CD4-positive, alpha-beta memory T cell (primary cell): Measurements from ENCODE around the gene COBLL1. TPM values are rescaled to one million over a fixed set of nuclear protein-coding genes. Genes with fewer than 3 reads are reported as not detected.

ENCODE experiments used
- CTCF ChIA-PET: fragments of 350-600 bp; sonication (Branson Sonifier 250); formaldehyde crosslinking; loops from one replicate; lab custom pipeline; 2021; ENCODE audit warnings: inconsistent platforms; ENCODE audit not compliant: partially characterized antibody; lab: Charles Lee
- POLR2A ChIA-PET: fragments of 350-600 bp; sonication (Branson Sonifier 250); formaldehyde crosslinking; loops from one replicate; lab custom pipeline; 2021; ENCODE audit not compliant: partially characterized antibody; lab: Charles Lee
- DNase-seq, 5 donors: peaks; one replicate each; pipeline versions ENCODE4 v3.0.0 to v3.0.0-alpha.2; 2020 to 2022; ENCODE audit warnings: mixed read lengths in 1 of 5
- H3K27ac ChIP-seq: one replicate; pipeline ENCODE4 v1.7.0; 2013; ENCODE audit warnings: low read depth, low read length
- H3K27me3 ChIP-seq: 2 replicates; pipeline ENCODE4 v1.7.0; 2013; ENCODE audit warnings: mild to moderate bottlenecking, low read length, moderate library complexity; ENCODE audit not compliant: insufficient read depth
- H3K36me3 ChIP-seq: 2 replicates; pipeline ENCODE4 v1.7.0; 2013; ENCODE audit warnings: mild to moderate bottlenecking, low read length, moderate library complexity; ENCODE audit not compliant: insufficient read depth
- H3K4me1 ChIP-seq: 2 replicates; pipeline ENCODE4 v1.7.0; 2013; ENCODE audit warnings: mild to moderate bottlenecking, low read length, moderate library complexity; ENCODE audit not compliant: insufficient read depth
- H3K4me3 ChIP-seq, 2 donors: one replicate each; pipeline ENCODE4 v1.7.0; 2013; ENCODE audit warnings: low read length in 2 of 2, mild to moderate bottlenecking in 1 of 2
- H3K9me3 ChIP-seq, 2 donors: one replicate each; pipeline ENCODE4 v1.7.0; 2013; ENCODE audit warnings: low read length in 2 of 2, control low read depth in 1 of 2; ENCODE audit not compliant: control insufficient read depth in 1 of 2
- H3K27ac Mint-ChIP-seq, 7 donors: one replicate each; pipeline ENCODE4 v1.8.0; 2020 to 2021; ENCODE audit warnings: mixed read lengths in 7 of 7, mild to moderate bottlenecking in 6 of 7, inconsistent platforms in 3 of 7, moderate library complexity in 3 of 7
- H3K27me3 Mint-ChIP-seq, 2 donors: one replicate each; pipeline ENCODE4 v1.8.0; 2020 to 2021; ENCODE audit warnings: mixed read lengths in 2 of 2
- H3K36me3 Mint-ChIP-seq, 2 donors: one replicate each; pipeline ENCODE4 v1.8.0; 2020 to 2021; ENCODE audit warnings: mixed read lengths in 2 of 2, inconsistent platforms in 1 of 2, mild to moderate bottlenecking in 1 of 2
- H3K4me1 Mint-ChIP-seq, 4 donors: one replicate each; pipeline ENCODE4 v1.8.0; 2020 to 2021; ENCODE audit warnings: mixed read lengths in 4 of 4, mild to moderate bottlenecking in 1 of 4
- H3K4me3 Mint-ChIP-seq, 8 donors: one replicate each; pipeline ENCODE4 v1.8.0; 2020 to 2021; ENCODE audit warnings: mixed read lengths in 8 of 8, mild to moderate bottlenecking in 7 of 8, moderate library complexity in 6 of 8, inconsistent platforms in 3 of 8
- H3K9me3 Mint-ChIP-seq, 8 donors: one replicate each; pipeline ENCODE4 v1.8.0; 2020 to 2021; ENCODE audit warnings: mixed read lengths in 8 of 8, mild to moderate bottlenecking in 5 of 8, inconsistent platforms in 3 of 8, moderate library complexity in 1 of 8
- intact Hi-C: fragments of 100-400 bp; cut with micrococcal nuclease; formaldehyde crosslinking; loops from one replicate; pipeline ENCODE4 v1.15.1; 2023
- polyA plus RNA-seq, 2 donors: library from polyadenylated mRNA; unstranded; fragments of 300-500 nt; fragmentation: Illumina TruSeq; gene quantifications; one replicate each; pipeline ENCODE4 v1.2.3, GENCODE V29; 2021
- total RNA-seq, 2 experiments: library from RNA; stranded (reverse); gene quantifications; one replicate each; pipeline ENCODE4 v1.2.3, GENCODE V29; 2021

COBLL1 gene
- total and polyA plus RNA-seq, 4 experiments from 2014 or later = 0.42 TPM; not detected in 3

DNA sequence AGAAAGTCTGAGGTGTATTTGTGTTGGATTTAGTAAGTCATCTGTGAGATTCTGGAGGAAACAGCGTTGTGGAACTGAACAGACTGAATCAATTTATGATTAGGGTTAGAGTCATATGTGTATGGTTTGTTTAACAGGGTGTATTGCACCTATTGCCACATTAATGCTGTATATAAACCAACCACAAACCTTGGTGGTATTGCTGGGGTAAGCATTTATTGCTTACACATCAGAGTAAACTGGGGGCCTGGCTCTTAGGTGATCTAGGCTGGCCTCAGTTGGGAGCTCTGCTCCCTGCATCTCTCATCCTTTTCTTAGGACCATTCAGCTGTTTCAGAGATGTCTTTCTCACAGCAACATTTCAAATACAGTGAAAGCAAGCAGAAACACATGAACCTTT is 160.6 kb downstream of the COBLL1 start:
- Histone ChIP-seq H3K4me1 (no peaks in the 10 kb centered on the region), H3K9me3 (no peaks in the 10 kb centered on the region), H3K27me3 (no peaks in the 10 kb centered on the region), H3K27ac (no peak overlapping the region), H3K36me3 (no peaks in the 10 kb centered on the region), H3K4me3 (no peak overlapping the region)
- no peaks in the 10 kb centered on the region for H3K27me3 Mint-ChIP-seq
- H3K9me3 Mint-ChIP-seq = peaks cover 0 to 10% (median 3%) of the 10 kb centered on the region in 8 donors
- no peaks in the 10 kb centered on the region for H3K36me3 Mint-ChIP-seq
- DNase-seq = no peak
- no peak overlapping the region for H3K27ac Mint-ChIP-seq
- H3K4me3 Mint-ChIP-seq = no peak overlapping the region
- POLR2A ChIA-PET = no interaction called here
- CTCF ChIA-PET = no interaction called here
- intact Hi-C loops = no loop called here
- no peaks in the 10 kb centered on the region for H3K4me1 Mint-ChIP-seq

DNA sequence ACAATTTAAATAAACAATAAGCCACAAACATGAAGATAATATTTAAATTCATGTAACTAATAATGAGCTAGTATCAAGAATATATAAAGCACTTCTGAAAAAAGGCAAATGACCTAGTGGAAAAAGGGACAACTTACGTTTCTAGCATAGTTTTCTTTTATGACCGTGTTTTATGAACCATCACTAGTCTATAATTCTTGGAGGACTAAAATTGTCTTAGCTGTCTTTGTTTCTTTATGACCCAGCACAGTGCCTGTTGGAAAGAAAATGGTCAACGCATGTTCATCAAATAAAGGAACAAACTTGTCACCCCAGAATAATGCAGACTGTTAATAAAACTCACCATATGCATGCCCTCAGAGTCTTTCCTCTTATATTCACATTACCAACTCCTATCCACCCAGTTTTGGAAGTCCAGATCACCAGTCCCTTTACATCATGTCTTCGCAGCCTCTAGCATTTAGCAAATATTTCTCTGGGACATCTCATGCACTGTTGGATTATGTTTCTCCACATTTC is 162.9 kb downstream of the COBLL1 start:
- intact Hi-C loops = no loop called here
- no peaks in the 10 kb centered on the region for H3K27me3 ChIP-seq
- no peak for DNase-seq
- no peak overlapping the region for H3K4me3 ChIP-seq
- no peaks in the 10 kb centered on the region for H3K4me1 ChIP-seq
- Mint-ChIP-seq H3K36me3 (no peaks in the 10 kb centered on the region), H3K4me3 (no peak overlapping the region), H3K27ac (no peak overlapping the region), H3K27me3 (no peaks in the 10 kb centered on the region), H3K9me3 (peaks cover 0 to 10% (median 4%) of the 10 kb centered on the region in 8 donors), H3K4me1 (no peaks in the 10 kb centered on the region)
- CTCF ChIA-PET = no interaction called here
- POLR2A ChIA-PET = no interaction called here
- no peak overlapping the region for H3K27ac ChIP-seq
- H3K9me3 ChIP-seq = no peaks in the 10 kb centered on the region
- H3K36me3 ChIP-seq = no peaks in the 10 kb centered on the region

DNA sequence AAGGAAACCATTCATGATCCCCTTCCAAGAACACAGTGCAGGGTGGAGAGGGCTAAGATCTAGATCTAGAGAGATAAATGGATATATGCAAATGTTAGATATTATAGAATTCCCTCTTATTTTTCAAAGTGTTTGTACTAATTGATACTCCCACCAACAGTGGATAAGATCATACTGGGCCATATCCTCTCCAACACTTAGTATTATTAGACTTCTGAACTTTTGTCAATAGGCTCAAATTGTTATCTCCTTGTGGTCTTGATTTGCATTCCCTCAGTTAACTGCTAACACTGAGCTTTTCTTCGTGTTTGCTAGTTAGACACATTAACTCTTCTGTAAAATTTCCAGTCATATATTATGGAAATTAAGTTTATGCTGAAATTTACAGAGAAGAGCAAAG is 163.9 kb downstream of the COBLL1 start:
- H3K36me3 Mint-ChIP-seq = no peaks in the 10 kb centered on the region
- no peak overlapping the region for H3K27ac ChIP-seq
- no peaks in the 10 kb centered on the region for H3K4me1 ChIP-seq
- H3K4me1 Mint-ChIP-seq = no peaks in the 10 kb centered on the region
- DNase-seq = no peak
- H3K27ac Mint-ChIP-seq = no peak overlapping the region
- H3K4me3 Mint-ChIP-seq = no peak overlapping the region
- intact Hi-C loops = no loop called here
- H3K9me3 ChIP-seq = no peaks in the 10 kb centered on the region
- no peak overlapping the region for H3K4me3 ChIP-seq
- H3K36me3 ChIP-seq = no peaks in the 10 kb centered on the region
- no peaks in the 10 kb centered on the region for H3K27me3 Mint-ChIP-seq
- peaks cover 0 to 10% (median 2%) of the 10 kb centered on the region in 8 donors for H3K9me3 Mint-ChIP-seq
- no peaks in the 10 kb centered on the region for H3K27me3 ChIP-seq
- CTCF ChIA-PET = no interaction called here
- POLR2A ChIA-PET = no interaction called here

DNA sequence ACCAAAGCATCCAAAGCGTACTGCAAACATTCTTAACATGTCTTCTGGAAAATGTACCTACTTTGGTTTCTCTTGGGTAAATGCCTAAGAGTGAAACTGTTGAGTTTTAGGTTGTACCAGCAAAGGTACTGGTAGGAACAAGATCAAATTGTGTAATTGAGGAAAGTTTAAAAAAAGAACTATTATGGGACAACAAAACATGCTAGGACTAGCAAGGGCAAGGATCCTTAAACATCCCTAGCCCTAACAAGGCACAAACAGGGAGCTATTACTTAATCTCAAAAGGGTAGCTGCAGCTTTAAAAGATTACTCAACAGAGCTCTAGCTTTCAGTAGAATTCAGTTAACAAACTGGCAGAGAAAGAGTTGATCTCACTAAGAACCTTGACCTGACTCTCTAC is 164.4 kb downstream of the COBLL1 start:
- H3K36me3 Mint-ChIP-seq = no peaks in the 10 kb centered on the region
- no peak overlapping the region for H3K27ac ChIP-seq
- H3K9me3 ChIP-seq = no peaks in the 10 kb centered on the region
- peaks cover 0 to 10% (median 2%) of the 10 kb centered on the region in 8 donors for H3K9me3 Mint-ChIP-seq
- no peaks in the 10 kb centered on the region for H3K27me3 Mint-ChIP-seq
- no peak overlapping the region for H3K4me3 ChIP-seq
- no peak for DNase-seq
- ChIA-PET POLR2A (no interaction called here), CTCF (no interaction called here)
- intact Hi-C loops = no loop called here
- no peaks in the 10 kb centered on the region for H3K27me3 ChIP-seq
- no peaks in the 10 kb centered on the region for H3K4me1 Mint-ChIP-seq
- no peak overlapping the region for H3K27ac Mint-ChIP-seq
- no peak overlapping the region for H3K4me3 Mint-ChIP-seq
- H3K4me1 ChIP-seq = no peaks in the 10 kb centered on the region
- no peaks in the 10 kb centered on the region for H3K36me3 ChIP-seq

DNA sequence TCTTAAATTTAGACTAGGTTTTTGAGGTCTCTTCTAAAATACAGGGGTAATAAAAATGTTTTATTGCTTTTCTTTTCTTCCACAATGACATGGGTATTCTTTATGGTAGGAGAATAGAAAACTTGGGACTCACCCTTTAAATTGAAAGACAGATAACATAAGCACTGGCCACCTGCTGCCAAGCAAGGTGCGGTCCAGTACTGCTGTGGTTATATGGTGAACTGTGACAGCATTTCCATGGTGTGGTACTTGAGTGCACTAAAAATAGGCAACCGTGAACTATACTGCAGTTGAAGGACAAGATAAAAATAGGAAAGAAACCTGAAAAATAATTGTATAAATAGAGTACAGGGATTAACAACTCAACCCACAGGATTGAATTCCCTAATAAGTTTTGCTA is 165.9 kb downstream of the COBLL1 start:
- no peaks in the 10 kb centered on the region for H3K36me3 Mint-ChIP-seq
- CTCF ChIA-PET = no interaction called here
- no peak for DNase-seq
- intact Hi-C loops = no loop called here
- H3K27me3 Mint-ChIP-seq = no peaks in the 10 kb centered on the region
- Histone ChIP-seq H3K36me3 (no peaks in the 10 kb centered on the region), H3K4me1 (no peaks in the 10 kb centered on the region), H3K27me3 (no peaks in the 10 kb centered on the region), H3K4me3 (no peak overlapping the region), H3K27ac (no peak overlapping the region), H3K9me3 (no peaks in the 10 kb centered on the region)
- no peaks in the 10 kb centered on the region for H3K4me1 Mint-ChIP-seq
- no peak overlapping the region for H3K4me3 Mint-ChIP-seq
- POLR2A ChIA-PET = no interaction called here
- no peak overlapping the region for H3K27ac Mint-ChIP-seq
- peaks cover 0 to 10% (median 2%) of the 10 kb centered on the region in 8 donors for H3K9me3 Mint-ChIP-seq

DNA sequence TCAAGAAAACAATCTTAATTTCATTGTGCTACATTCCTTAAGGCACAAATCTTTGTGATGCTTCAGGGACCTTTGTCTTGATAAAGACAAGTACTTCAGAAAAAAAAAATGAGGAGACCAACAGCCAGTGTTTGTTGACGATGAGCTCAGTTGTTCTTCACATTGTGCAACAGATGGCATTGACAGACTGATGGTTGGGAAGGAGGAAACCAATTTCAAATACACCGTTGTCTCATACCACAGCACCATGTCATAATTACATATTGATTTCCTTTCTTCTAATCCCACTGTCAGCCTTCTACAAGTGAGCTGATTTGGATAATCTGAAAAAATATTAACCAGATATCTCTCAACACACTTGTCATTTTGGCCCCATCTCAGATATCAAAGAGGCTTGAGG is 166.6 kb downstream of the COBLL1 start:
- Mint-ChIP-seq H3K4me3 (no peak overlapping the region), H3K4me1 (no peaks in the 10 kb centered on the region), H3K27me3 (no peaks in the 10 kb centered on the region), H3K27ac (no peak overlapping the region), H3K36me3 (no peaks in the 10 kb centered on the region), H3K9me3 (peaks cover 0 to 7% (median 2%) of the 10 kb centered on the region in 8 donors)
- Histone ChIP-seq H3K36me3 (no peaks in the 10 kb centered on the region), H3K4me1 (no peaks in the 10 kb centered on the region), H3K27ac (no peak overlapping the region), H3K4me3 (no peak overlapping the region), H3K27me3 (no peaks in the 10 kb centered on the region), H3K9me3 (no peaks in the 10 kb centered on the region)
- ChIA-PET CTCF (no interaction called here), POLR2A (no interaction called here)
- no peak for DNase-seq
- intact Hi-C loops = no loop called here

DNA sequence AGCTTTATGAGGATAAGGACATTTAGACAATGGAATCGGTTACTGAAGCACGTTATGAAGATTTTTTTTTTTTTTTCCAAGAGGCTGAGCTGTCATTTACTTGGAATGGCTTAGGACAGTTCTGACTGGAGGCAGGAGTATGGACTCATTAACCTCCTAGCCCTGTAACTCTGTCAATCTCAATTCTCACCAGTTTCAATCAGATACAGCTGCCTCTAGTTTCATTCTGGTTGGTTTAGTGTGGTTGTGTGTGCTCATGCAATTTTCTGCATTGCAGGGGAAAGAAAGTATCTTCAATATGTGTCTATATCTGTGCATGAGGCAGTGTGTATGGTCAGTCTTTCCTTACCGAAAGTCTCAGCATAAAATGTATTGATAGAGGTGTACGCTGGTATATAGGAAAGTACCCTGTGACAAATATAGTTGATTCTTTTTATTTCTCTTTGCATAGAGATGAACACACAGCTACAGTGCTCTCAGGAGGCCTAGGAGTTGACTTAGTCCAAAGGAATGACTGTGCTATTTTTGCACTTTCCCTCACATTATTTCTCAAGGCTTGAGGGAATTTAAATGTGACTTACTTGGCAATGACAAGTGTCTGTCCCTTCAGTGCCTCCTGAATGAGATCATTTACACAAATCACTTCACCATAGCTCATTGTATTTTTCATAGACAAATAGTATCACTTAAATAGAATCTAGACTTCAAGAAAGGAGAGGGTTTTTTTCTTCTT is 169.8 kb downstream of the COBLL1 start:
- ChIA-PET CTCF (no interaction called here), POLR2A (no interaction called here)
- H3K27me3 Mint-ChIP-seq = no peaks in the 10 kb centered on the region
- H3K4me1 ChIP-seq = no peaks in the 10 kb centered on the region
- no peak overlapping the region for H3K27ac Mint-ChIP-seq
- no peaks in the 10 kb centered on the region for H3K36me3 ChIP-seq
- H3K36me3 Mint-ChIP-seq = no peaks in the 10 kb centered on the region
- peaks cover 0 to 2% (median 0%) of the 10 kb centered on the region in 8 donors for H3K9me3 Mint-ChIP-seq
- H3K27me3 ChIP-seq = no peaks in the 10 kb centered on the region
- no peaks in the 10 kb centered on the region for H3K4me1 Mint-ChIP-seq
- no peak overlapping the region for H3K4me3 ChIP-seq
- no peak overlapping the region for H3K27ac ChIP-seq
- H3K9me3 ChIP-seq = no peaks in the 10 kb centered on the region
- no peak for DNase-seq
- intact Hi-C loops = no loop called here
- H3K4me3 Mint-ChIP-seq = no peak overlapping the region
